HEK293 (cell line): ENCODE measurements around the gene PCDH15.

Source experiments
- CTCF ChIA-PET: fragments of 350-600 bp; formaldehyde crosslinking; extraction: SDS; loops from one replicate; lab custom pipeline; 2021; ENCODE audit warnings: antibody characterized with exemption; lab: Yijun Ruan, JAX
- POLR2A ChIA-PET: fragments of 300-600 bp; formaldehyde crosslinking; extraction: SDS; loops from one replicate; lab custom pipeline; 2020; ENCODE audit warnings: antibody characterized with exemption, inconsistent platforms; lab: Yijun Ruan, JAX
- H3K27ac ChIP-seq: fragments of 200-500 bp; sonication (Bioruptor generic); 2 replicates; pipeline ENCODE4 v1.5.1; 2014; ENCODE audit warnings: low read depth, low read length, control low read depth, inconsistent platforms; ENCODE audit errors: extremely low read depth
- H3K36me3 ChIP-seq, 2 experiments: fragments of 200-500 bp in 1 of 2; sonication (Bioruptor generic) in 1 of 2; 1 replicate in 1 of 2; 2 replicates in 1 of 2; pipeline ENCODE4 v1.5.1; 2014 to 2017; ENCODE audit warnings: inconsistent platforms in 2 of 2, low read length in 2 of 2; ENCODE audit not compliant: control insufficient read depth in 2 of 2, insufficient read depth in 1 of 2
- H3K4me1 ChIP-seq: fragments of 200-500 bp; sonication (Bioruptor generic); 2 replicates; pipeline ENCODE4 v1.5.1; 2014; ENCODE audit warnings: mild to moderate bottlenecking, low read length, inconsistent platforms; ENCODE audit not compliant: control insufficient read depth, insufficient read depth
- H3K4me3 ChIP-seq: 2 replicates; pipeline ENCODE4 v1.5.1; 2011; ENCODE audit warnings: low read depth, mild to moderate bottlenecking, control low read depth, low read length, moderate library complexity
- H3K9me3 ChIP-seq: fragments of 200-500 bp; sonication (Bioruptor generic); 2 replicates; pipeline ENCODE4 v1.5.1; 2014; ENCODE audit warnings: low read depth, low read length, inconsistent platforms; ENCODE audit not compliant: control insufficient read depth, insufficient read depth
- EGR2 ChIP-seq: fragments of 450-650 bp; formaldehyde crosslinking; IDR thresholded peaks from 2 replicates; pipeline ENCODE4 v1.5.1; 2016; ENCODE audit warnings: low read depth, missing biosample characterization, missing genetic modification characterization
- KLF1 ChIP-seq: fragments of 450-650 bp; formaldehyde crosslinking; IDR thresholded peaks from 2 replicates; pipeline ENCODE4 v1.5.1; 2016; ENCODE audit warnings: missing biosample characterization, missing genetic modification characterization
- PRDM1 ChIP-seq: fragments of 450-650 bp; formaldehyde crosslinking; IDR thresholded peaks from 2 replicates; pipeline ENCODE4; 2016; ENCODE audit warnings: missing biosample characterization, missing genetic modification characterization
- ZFP3 ChIP-seq: fragments of 450-650 bp; formaldehyde crosslinking; IDR thresholded peaks from 2 replicates; pipeline ENCODE4 v1.5.1; 2016; ENCODE audit warnings: low read depth, missing biosample characterization, missing genetic modification characterization
- ZNF148 ChIP-seq: fragments of 450-650 bp; formaldehyde crosslinking; IDR thresholded peaks from 2 replicates; pipeline ENCODE4 v1.5.0; 2017; ENCODE audit warnings: missing biosample characterization, missing genetic modification characterization, borderline replicate concordance
- ZNF24 ChIP-seq: fragments of 450-650 bp; formaldehyde crosslinking; IDR thresholded peaks from 2 replicates; pipeline ENCODE4 v1.5.1; 2016; ENCODE audit warnings: missing biosample characterization, missing genetic modification characterization
- ZNF26 ChIP-seq: fragments of 450-650 bp; formaldehyde crosslinking; IDR thresholded peaks from 2 replicates; pipeline ENCODE4 v1.5.1; 2016; ENCODE audit warnings: missing biosample characterization, missing genetic modification characterization
- ZNF274 ChIP-seq, 2 experiments: fragments of 200-500 bp in 1 of 2; fragments of 450-650 bp in 1 of 2; sonication (Bioruptor generic) in 1 of 2; formaldehyde crosslinking in 1 of 2; IDR thresholded peaks; 2 replicates each; pipeline versions ENCODE4 v1.5.1 to v1.6.1; 2014 to 2016; ENCODE audit warnings: borderline replicate concordance in 1 of 2, inconsistent platforms in 1 of 2, low read length in 1 of 2, missing biosample characterization in 1 of 2, missing genetic modification characterization in 1 of 2
- ZNF350 ChIP-seq: fragments of 450-650 bp; formaldehyde crosslinking; IDR thresholded peaks from 2 replicates; pipeline ENCODE4 v1.5.0; 2017; ENCODE audit warnings: missing biosample characterization, mild to moderate bottlenecking, missing genetic modification characterization
- ZNF501 ChIP-seq: fragments of 450-650 bp; formaldehyde crosslinking; IDR thresholded peaks from 2 replicates; pipeline ENCODE4 v1.5.1; 2016; ENCODE audit warnings: missing biosample characterization, missing genetic modification characterization
- ZNF548 ChIP-seq: fragments of 450-650 bp; formaldehyde crosslinking; IDR thresholded peaks from 2 replicates; pipeline ENCODE4 v1.5.1; 2016; ENCODE audit warnings: missing biosample characterization, missing genetic modification characterization
- ZNF555 ChIP-seq: fragments of 450-650 bp; formaldehyde crosslinking; conservative IDR thresholded peaks from 2 replicates; pipeline ENCODE4 v1.5.1; 2017; ENCODE audit warnings: missing biosample characterization, mild to moderate bottlenecking, missing genetic modification characterization, inconsistent platforms
- ZNF560 ChIP-seq: fragments of 450-650 bp; formaldehyde crosslinking; IDR thresholded peaks from 2 replicates; pipeline ENCODE4 v1.5.1; 2017; ENCODE audit warnings: missing biosample characterization, missing genetic modification characterization, borderline replicate concordance
- ZNF585B ChIP-seq: fragments of 450-650 bp; formaldehyde crosslinking; IDR thresholded peaks from 2 replicates; pipeline ENCODE4 v1.5.1; 2016; ENCODE audit warnings: missing biosample characterization, missing genetic modification characterization
- ZNF621 ChIP-seq: fragments of 450-650 bp; formaldehyde crosslinking; IDR thresholded peaks from 2 replicates; pipeline ENCODE4 v1.5.1; 2017; ENCODE audit warnings: missing biosample characterization, missing genetic modification characterization
- ZNF704 ChIP-seq: fragments of 450-650 bp; formaldehyde crosslinking; IDR thresholded peaks from 2 replicates; pipeline ENCODE4 v1.5.1; 2016; ENCODE audit warnings: missing biosample characterization, missing genetic modification characterization
- ZSCAN30 ChIP-seq: fragments of 450-650 bp; IDR thresholded peaks from 2 replicates; pipeline ENCODE4 v1.5.1; 2018; ENCODE audit warnings: missing biosample characterization, mild to moderate bottlenecking, missing genetic modification characterization, moderate library complexity
- TF ChIP-seq, protein P1 (sequence below): fragments of 450-650 bp; formaldehyde crosslinking; conservative IDR thresholded peaks from 2 replicates; pipeline ENCODE4 v1.5.1; 2016; ENCODE audit warnings: low read depth, missing biosample characterization, missing genetic modification characterization

Gene PCDH15

GRCh38 chr10:54133203-54133602, 667.8 kb downstream of the PCDH15 start (continued):
- TF ChIP-seq ZNF704 (no peak), ZNF560 (tag by site-specific recombination) (no peak)

DNA sequence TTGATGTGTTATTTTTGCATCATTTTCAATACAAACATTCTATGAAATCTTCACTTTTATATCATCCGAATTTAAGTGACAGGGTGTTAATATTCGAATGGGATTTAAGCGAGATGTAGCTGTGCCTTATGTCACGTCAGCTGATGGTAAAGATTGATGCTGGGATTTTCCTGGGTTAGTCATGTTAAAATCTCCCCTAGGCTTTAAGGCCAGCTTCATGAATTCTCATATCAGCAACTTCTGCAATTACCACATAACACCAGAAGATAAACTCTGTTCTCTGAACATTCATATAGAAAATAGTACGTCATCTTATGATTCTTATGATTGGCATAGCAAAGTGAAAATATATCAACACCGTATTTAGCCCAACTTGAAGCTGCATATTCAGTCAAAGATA, 669.2 kb downstream of the PCDH15 start:
- TF ChIP-seq ZNF24 (tag by site-specific recombination) (no peak), ZNF501 (tag by site-specific recombination) (no peak), ZNF274 (IDR thresholded peaks at IDR 0.05; ENCODE audit: low read length) (no peak), ZNF274 (tag by site-specific recombination; IDR thresholded peaks at IDR 0.05; ENCODE audit: borderline replicate concordance) (no peak), ZSCAN30 (tag by site-specific recombination) (no peak), ZNF350 (tag by site-specific recombination) (no peak), ZNF621 (tag by site-specific recombination) (no peak), ZNF585B (tag by site-specific recombination) (no peak), ZFP3 (tag by site-specific recombination) (no peak), KLF1 (tag by site-specific recombination) (no peak), ZNF548 (no peak), PRDM1 (tag by site-specific recombination) (no peak), EGR2 (no peak), ZNF555 (no peak), ZNF148 (no peak), ZNF26 (tag by site-specific recombination) (no peak)
- TF ChIP-seq, protein P1, sequence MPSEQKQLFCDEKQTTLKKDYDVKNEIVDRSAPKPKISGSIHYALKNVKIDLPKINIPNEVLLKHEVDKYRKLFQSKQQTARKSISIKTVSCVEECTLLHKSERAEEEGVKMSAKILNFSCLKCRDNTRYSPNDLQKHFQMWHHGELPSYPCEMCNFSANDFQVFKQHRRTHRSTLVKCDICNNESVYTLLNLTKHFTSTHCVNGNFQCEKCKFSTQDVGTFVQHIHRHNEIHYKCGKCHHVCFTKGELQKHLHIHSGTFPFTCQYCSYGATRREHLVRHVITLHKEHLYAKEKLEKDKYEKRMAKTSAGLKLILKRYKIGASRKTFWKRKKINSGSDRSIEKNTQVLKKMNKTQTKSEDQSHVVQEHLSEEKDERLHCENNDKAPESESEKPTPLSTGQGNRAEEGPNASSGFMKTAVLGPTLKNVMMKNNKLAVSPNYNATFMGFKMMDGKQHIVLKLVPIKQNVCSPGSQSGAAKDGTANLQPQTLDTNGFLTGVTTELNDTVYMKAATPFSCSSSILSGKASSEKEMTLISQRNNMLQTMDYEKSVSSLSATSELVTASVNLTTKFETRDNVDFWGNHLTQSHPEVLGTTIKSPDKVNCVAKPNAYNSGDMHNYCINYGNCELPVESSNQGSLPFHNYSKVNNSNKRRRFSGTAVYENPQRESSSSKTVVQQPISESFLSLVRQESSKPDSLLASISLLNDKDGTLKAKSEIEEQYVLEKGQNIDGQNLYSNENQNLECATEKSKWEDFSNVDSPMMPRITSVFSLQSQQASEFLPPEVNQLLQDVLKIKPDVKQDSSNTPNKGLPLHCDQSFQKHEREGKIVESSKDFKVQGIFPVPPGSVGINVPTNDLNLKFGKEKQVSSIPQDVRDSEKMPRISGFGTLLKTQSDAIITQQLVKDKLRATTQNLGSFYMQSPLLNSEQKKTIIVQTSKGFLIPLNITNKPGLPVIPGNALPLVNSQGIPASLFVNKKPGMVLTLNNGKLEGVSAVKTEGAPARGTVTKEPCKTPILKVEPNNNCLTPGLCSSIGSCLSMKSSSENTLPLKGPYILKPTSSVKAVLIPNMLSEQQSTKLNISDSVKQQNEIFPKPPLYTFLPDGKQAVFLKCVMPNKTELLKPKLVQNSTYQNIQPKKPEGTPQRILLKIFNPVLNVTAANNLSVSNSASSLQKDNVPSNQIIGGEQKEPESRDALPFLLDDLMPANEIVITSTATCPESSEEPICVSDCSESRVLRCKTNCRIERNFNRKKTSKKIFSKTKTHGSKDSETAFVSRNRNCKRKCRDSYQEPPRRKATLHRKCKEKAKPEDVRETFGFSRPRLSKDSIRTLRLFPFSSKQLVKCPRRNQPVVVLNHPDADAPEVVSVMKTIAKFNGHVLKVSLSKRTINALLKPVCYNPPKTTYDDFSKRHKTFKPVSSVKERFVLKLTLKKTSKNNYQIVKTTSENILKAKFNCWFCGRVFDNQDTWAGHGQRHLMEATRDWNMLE (tag by site-specific recombination): no peak
- no peaks in the 10 kb centered on the region for H3K36me3 ChIP-seq
- H3K4me3 ChIP-seq: no peak overlapping the region
- H3K9me3 ChIP-seq: no peaks in the 10 kb centered on the region
- ChIA-PET CTCF (no interaction called here), POLR2A (no interaction called here)
- H3K4me1 ChIP-seq: no peaks in the 10 kb centered on the region
- no peak overlapping the region for H3K27ac ChIP-seq
